Measurements from ENCODE around the gene CSKMT.
A peak's percentile ranks its signal among the peaks of the same experiment; 100 is the strongest.

GRCh38 chr11:62694455-62695167, 29.5 kb downstream of the CSKMT start:
- TF ChIP-seq POLR2A (IDR thresholded peaks at IDR 0.05) (no peak), CTCF (IDR thresholded peaks at IDR 0.05 in 8 of 11, conservative IDR thresholded peaks at IDR 0.05 in 3 of 11) (peak; percentile 51 to 92 (median 81))
